Esophagus squamous epithelium (tissue), 4 donors: ENCODE results near the gene PLCB1.

Experiments
- POLR2A ChIP-seq, 4 donors: fragments of 450-650 bp; IDR thresholded peaks; one replicate each; pipeline ENCODE4 v1.6.1; 2017; ENCODE audit warnings: antibody characterized with exemption in 4 of 4, mild to moderate bottlenecking in 4 of 4, moderate library complexity in 3 of 4
- TF ChIP-seq, protein P1 (sequence below), 6 experiments: fragments of 450-650 bp in 4 of 6; fragments of 200-600 bp in 2 of 6; sonication (generic) in 2 of 6; IDR thresholded peaks; one replicate each; pipeline ENCODE4 v1.5.1; 2016 to 2019; ENCODE audit warnings: antibody characterized with exemption in 6 of 6, mild to moderate bottlenecking in 4 of 6, moderate library complexity in 4 of 6

DNA sequence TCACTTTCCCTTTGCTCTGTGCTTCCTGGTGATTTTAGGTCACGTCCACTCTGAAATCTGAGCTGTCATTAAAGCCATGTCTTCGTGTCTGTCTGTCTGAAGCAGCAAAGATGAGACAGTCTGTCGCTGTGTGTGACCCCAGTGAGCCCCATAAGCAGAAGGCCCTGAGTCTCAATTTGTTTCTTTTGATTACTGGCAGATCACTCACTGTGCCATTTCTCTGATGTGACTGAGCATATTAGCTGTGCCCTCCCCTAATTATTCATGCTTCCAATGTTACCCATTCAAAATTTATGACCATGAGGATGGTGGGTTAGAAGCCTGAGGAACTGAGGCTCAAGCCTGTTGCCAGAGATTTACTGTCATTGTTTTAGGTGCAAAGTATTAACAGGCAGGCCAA is 117.6 kb downstream of the PLCB1 start:
- TF ChIP-seq, protein P1, sequence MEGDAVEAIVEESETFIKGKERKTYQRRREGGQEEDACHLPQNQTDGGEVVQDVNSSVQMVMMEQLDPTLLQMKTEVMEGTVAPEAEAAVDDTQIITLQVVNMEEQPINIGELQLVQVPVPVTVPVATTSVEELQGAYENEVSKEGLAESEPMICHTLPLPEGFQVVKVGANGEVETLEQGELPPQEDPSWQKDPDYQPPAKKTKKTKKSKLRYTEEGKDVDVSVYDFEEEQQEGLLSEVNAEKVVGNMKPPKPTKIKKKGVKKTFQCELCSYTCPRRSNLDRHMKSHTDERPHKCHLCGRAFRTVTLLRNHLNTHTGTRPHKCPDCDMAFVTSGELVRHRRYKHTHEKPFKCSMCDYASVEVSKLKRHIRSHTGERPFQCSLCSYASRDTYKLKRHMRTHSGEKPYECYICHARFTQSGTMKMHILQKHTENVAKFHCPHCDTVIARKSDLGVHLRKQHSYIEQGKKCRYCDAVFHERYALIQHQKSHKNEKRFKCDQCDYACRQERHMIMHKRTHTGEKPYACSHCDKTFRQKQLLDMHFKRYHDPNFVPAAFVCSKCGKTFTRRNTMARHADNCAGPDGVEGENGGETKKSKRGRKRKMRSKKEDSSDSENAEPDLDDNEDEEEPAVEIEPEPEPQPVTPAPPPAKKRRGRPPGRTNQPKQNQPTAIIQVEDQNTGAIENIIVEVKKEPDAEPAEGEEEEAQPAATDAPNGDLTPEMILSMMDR (IDR thresholded peaks at IDR 0.05): no peak
- no peak for TF ChIP-seq POLR2A (IDR thresholded peaks at IDR 0.05)
